T1000 (cell line): Measurements from ENCODE around the gene AUTS2.

Source experiments
- DNase-seq: peaks from one replicate; lab custom pipeline; 2025; ENCODE audit warnings: mixed read lengths; lab: John Stamatoyannopoulos, UW

Gene AUTS2

DNA sequence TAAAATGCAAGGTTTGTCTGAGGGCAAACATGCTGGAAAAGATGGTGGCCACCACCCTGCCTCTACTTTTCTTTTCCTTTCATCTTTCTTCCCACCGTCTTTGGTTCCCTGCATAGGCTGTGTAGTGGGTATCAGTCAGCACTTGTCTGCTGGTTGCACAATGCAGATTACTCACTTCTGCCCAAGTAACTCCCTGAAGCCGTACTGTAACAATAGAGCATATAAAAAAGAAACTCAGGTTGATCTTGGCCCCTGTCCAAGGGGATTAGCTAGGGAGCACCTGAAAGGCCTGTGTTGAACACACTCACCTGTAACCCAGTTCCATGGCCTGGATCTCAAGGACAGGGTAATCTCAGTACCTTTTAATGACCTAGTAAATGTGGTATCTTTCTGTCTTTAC, 1000.7 kb downstream of the AUTS2 start:
- DNase-seq: no peak

DNA sequence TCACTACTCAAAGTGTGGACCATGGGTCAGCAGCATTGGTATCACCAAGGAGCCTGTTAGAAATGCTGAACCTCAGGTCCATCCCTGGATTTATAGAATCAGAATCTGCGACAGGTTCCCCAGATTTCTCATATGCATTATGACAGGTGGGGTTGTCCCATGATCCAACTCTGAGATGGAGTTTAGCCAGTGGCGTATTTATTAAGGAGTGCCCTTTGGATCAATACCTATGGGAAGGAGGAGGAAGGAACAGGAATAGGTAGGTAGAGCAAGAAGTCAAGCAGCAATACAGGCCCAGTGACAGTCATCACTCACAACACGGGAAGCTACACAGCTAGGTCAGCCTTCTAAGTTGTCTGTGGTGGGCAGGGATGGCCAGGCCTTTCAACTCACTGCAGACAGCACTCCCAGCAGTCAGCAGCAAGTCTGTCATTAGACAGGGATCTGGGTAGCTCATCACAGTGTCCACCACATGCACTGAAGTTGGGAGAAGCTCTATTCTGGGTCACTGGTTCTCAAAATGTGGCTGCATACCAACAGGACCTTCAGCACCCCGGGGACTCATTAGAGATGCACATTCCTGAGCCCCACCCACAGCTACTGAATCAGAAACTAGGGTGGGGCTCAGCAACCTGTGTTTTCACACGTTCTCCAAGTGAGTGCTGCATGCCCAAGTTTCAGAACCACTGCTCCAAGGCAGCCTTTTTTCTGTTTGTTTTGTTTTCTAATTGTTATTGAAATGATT, 1001.3 kb downstream of the AUTS2 start:
- no peak for DNase-seq

DNA sequence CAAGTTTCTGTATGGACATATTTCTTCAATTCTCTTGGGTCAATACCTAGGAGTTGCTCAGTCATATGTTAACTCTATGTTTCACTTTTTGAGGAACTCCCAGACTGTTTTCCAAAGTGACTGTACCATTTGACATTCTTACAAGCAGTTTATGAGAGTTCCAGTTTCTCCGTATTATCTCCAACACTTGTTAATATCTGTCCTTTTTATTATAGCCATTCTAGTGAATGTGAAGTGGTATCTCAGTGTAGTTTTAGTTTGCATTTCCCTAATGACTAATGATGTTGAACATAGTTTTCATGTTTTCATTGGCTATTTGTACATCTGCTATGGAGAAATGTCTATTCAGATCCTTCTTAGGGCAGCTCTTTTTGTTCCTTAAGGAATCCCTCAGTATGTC, 1002.7 kb downstream of the AUTS2 start:
- DNase-seq: no peak

DNA sequence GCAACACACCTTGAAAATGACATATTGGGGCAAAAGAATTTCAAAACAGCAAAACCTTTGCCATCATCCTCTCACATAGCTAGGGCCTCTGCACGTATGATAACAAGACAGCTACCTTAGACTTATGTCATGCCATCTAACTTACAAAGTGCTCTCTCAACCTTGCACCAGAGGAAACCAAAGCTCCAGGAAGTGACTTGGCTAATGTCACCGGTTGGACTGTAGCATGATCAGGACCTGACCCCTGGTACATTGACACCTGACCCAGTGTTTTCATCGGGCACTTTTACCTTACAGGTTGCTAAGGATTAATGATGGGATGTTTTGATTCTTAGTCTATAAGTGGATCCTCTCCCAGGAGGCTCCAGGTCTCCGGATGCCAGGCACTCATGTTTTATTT, 1003.8 kb downstream of the AUTS2 start:
- no peak for DNase-seq

DNA sequence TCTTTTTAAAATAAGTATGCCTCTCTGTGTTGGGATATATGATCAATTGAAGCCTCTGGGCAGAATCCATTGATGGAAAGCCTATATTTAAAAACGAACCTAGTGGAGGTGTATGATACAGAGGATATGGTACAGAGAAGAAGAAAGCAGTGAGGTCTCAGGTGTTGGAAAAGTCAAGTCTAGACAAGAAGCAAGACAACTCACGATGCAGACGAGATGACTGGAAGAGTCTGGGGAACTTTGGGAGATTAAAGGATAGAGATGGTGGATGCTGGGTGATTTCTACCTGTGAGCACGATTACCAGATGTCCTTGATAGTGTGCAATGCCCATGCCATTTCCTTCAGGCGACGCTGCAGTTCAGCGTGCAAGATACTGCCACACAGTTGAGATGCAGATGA, 1009.0 kb downstream of the AUTS2 start:
- no peak for DNase-seq

DNA sequence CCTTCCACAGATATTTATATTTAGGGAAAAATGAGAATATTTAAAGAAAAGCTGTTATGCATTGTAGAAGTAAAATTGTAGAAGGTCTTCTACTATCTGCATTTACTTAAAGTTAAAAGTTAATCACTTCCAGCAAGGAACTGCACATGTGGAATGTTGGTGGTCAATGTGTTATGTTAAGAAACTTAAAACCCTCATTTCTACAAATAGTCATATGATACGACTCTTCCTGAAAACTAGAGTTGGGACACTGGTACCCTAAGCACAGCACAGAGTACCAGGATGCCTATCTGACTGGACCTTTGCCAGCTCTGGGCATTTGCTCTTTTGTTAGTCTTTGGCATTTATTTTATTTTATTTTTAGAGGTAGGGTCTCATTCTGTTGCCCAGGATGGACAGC, 1009.5 kb downstream of the AUTS2 start:
- no peak for DNase-seq

DNA sequence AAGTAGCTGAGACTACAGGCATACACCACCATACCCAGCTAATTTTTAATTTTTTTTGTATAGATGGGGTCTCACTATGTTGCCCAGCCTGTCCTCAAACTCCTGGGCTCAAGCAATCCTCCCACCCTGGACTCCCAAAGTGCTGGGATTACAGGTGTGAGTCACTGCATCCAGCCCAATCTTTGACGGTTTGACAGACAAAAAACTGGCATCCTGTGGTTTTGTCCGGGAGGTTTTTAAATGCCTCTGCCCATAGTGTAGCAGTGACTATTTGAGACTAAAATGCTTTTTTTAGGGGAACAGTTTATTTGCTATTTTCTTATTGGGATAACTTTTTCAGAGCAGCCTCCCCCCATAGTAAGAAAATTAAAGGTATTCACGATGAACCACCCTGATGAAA, 1010.0 kb downstream of the AUTS2 start:
- no peak for DNase-seq

DNA sequence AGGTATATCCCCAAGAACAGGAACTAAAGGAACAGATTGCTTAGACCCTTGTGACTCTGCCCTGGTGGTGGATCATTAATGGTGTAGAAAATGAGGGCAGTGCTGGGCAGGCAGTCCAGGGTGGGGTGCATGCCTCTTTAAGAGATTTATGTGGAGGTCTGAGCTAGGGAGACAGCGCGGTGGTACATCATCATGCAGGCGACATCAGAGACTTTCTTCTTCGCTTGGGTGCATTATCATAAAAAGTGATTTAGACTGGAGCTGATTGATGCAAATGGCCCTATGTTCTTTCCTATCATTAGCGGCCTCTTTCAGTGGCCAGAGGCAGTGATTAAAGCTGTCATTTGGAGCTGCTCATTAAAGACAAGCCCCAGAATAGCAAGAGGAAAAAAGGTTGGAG, 1014.5 kb downstream of the AUTS2 start:
- DNase-seq: no peak

DNA sequence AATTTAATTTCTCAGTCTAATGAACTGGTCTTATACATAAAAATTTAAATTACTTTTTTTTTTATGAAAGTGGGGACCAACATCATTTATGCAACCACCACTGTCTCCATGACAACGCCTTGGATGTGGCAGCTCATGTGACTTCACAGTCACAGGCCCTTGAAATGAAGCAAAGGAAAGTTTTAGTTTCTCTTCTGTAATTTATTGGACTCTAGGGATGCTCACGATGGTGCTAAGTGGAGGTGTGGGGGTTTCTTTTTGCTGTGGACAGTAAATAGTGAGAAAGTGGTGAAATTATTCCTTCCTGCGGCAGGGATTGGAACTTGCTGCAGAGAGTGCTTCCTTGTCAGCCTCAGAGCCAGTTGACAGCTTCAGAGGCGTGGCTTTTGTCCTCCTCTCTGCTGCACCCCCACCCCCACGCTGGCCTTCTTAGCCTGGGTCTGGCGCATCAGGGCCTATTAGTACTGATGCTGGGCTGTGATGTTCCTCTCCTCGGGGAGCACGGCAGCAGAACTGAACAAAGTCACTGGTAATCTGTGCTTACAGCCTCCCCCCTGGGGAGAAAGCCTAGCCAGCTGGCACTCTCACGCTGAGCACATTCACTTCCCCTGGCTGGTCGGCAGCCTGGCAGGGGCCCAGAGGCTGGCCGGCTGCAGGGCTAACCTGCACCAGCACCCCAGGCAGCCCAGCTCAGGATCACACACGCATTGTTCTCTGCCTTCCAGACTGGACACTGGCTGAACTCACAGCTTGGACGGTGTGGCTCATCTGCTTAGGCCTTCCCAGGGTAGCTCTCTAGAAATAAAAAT, 1016.2 kb downstream of the AUTS2 start:
- DNase-seq: peak; percentile 10

DNA sequence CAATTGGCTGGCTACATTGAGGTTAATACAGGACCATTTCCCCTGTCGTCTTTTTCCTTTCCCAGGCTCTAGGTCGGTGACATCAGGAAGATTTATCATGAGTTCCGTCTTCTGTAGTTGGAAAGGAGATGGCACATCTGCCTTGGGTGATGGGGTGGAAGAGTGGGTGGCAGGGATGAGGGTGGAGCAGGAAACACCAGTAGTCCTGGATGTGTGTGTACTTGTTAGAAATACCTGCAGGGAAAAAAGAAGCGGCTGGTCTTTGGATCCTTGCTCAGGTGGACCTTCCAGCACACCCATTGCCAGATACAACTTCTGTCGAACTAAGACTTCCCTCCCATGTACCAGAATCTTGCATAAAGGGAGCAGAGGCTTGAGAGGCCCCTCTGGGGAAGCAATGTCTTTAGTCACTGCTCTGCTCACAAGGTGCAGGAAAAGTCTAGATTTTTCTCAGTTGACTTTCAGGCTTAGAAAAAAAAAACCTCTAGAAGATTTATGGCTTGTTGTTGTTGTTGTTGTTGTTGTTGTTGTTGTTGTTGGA, 1016.9 kb downstream of the AUTS2 start:
- no peak for DNase-seq

DNA sequence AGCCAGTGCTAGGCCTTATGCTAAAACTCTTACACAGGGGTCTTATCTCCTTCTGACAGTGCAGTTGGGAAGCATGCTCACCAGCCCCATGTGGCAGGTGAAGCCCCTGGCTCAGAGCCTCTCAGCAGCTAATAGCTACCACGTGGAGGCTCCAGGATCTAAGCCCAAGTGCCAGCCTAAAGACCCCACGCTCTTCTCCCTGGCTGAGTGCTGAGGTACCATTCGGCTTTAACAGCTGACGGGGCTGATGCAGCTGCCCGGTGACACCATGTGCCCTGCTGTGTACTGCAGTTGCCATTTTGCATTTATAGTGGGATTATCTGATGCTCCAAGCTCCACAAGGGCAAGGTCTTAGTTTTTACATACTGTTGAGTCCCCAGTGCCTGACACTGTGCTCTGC, 1017.9 kb downstream of the AUTS2 start:
- no peak for DNase-seq

DNA sequence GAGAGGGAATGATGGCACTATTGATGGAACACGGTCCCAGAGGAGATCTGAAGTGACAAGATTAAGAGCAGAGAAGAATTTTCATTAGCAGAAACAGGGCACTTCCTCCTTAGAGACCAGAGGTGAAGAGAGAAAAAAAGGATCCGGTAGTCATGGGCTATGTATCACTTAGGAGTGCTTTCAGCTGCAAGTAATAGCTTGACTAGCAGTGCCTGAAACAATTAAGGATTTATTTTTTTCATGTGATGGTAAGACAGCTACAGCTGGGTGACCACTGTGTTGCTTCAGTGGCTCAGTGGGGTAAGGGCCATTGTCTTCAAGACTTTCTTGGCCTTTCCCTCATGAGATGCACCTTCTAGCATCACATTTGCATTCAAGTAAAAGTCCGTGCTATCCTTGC, 1018.5 kb downstream of the AUTS2 start:
- no peak for DNase-seq

DNA sequence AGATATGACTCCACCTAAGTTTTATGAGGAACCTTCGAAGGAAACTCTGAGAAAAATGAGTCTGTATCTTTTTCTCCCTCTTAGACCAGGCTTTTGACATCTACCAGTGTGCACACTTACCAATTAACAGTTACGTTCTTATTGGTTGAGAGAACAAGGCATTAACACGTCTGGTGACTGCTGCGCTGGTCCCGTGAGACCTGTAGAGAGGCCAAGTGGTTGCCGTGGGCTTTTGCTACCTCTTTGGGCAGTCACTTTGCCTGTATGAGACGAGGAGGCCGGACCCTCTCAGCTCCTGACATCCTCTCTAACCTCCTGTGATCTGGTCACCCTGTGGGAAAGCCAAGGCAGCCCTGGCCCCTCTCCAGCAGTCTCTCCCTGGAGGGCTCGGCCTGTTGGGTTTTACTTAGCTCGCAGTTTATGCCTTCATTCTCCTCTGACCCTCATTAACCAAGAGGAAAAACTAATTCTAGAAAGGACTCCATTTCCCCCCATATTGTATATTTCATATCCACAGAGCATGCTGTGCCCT, 1019.8 kb downstream of the AUTS2 start:
- no peak for DNase-seq

DNA sequence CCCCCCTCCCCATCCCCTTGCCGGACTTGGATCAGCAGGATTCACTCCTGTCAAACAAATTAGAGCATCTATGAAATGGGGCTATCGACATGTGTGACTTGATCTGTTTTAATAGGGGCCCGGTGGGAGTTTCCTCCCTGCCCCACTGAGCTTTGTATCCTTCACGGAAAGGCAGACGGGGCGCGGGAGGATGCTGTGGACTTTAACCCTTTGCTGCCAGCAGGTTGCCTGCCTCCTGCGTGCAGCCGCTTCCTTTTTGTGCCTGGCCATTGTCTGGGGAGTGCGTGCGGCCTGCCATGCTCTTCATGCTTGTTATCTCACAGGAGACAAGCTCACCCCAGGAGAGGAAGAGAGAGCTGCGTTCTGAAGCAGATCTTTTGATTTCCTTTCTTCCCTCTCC, 1020.9 kb downstream of the AUTS2 start:
- no peak for DNase-seq

DNA sequence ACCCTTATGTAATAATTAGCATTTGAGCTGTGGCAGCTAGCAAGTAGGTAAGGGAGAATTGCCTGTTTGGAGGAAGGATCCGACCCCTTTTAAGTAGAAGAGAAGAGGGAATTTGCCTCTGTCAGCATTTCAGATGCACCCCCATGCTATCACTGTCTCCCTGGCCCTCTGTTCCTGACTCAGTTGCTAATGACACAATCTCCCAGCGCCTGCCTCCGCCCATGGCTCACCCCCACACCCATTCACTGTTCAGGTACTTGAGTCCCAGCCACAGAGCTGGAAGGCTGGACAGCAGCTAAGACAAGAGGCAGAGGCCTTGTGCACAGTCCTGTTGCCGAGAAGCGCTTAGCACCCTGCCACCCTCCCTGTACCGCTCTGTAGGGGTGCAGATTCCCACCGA, 1021.4 kb downstream of the AUTS2 start:
- DNase-seq: no peak

DNA sequence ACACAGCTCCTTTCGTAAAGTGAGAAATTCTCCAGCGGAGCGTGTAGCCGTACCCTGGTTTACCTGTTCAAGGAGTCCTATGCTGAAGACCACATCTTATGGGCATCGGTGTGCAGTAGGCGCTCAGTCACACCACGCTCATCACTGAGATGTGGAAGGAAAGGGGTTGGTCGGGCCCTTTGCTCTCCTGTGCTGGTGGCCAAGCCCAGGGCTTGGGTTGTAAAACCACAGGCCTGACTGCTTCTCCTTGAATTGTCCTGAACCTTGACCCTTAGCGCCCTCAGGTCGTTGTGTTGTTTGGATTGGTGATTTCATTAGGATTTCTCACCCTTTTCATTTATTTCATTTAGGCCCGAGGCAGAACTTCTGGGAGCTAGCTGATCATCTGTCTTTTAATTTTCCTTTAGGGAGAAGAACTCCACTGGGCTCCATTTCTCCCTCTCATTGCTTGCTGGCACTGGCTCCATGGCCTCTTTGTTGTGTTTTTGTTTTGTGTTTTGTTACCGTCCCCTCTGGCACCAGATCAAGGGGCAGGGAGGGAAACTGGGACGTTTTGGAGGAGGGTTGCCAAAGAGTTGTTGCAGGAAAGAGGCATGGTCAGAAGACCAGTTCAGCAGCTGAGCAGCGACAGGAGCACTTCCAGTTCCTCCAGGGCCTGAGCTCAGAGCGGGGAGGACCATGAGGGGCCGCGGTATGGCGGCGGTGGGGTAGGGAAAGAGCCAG, 1022.2 kb downstream of the AUTS2 start:
- DNase-seq: no peak

DNA sequence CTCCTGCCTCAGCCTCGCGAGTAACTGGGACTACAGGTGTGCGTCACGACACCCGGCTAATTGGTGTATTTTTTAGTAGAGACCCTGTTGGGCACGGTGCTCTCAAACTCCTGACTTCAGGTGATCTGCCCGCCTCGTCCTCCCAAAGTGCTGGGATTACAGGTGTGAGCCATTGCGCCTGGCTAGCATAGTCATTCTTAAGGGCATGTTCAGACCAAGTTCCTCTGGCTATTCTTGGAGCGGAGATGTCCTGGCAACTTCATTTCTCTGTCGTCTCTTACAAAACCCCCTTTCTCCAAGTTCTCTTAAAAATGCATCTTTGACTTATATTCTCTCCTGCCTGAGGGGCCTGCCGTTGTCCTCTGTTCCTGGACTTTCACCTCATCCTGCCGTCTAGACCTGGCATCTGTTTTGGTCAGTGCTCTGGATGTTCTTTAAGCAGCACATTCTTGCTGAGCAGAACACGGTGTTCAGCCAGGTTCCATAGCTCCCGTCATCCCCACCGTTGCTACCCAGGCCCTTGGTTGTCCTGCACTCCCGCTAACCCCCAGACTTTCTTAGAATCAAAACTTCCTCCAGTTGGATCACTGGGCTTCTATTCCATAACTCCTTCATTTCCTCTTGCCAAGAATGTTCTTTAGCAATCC, 1023.8 kb downstream of the AUTS2 start:
- no peak for DNase-seq

DNA sequence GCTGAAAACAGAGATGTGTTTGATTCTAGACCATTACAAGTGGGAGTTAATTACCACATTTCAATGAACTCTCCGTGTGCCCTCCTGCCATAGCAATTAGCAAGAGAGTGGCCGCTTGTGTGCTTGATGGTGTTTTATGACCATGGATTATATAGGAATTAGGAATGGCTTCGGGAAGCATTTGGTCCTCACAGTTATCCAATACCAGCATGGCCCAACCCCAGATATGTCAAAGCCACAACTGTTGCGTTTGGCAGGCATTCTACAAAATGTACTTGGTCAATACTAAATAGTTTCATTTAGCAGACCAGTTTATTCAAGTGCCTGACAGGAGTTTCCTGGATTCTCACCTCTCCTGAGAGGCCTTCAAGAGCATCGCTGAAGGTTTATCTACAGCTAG, 1024.7 kb downstream of the AUTS2 start:
- DNase-seq: no peak

DNA sequence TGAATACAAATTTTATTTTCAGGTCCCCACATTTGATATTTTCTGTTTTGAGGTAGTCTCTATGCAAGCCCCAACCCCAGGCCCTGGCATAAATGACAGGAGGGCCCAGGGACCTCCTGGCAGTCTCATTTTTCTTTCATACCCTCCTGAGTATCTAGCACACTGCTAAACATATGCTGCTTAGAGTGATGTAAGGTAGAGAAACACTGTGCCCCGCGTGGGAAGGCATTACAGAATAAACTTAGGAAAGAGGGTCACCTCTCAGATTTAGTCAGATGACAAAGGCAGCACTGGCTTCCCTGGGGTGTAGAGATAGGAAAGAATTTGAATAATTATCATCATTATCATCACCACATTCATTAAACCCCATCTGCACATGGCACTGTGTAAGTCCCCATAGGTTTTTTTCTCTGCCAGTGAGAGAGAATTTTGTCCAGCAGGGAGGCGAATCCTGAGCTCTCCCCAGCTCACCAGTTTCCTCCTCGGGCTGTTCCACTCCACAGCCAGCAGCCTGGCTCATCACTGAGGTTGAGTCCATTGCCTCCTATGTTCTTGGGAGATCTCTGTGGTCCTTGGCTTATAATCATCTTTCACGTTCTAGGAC, 1026.3 kb downstream of the AUTS2 start:
- DNase-seq: no peak

DNA sequence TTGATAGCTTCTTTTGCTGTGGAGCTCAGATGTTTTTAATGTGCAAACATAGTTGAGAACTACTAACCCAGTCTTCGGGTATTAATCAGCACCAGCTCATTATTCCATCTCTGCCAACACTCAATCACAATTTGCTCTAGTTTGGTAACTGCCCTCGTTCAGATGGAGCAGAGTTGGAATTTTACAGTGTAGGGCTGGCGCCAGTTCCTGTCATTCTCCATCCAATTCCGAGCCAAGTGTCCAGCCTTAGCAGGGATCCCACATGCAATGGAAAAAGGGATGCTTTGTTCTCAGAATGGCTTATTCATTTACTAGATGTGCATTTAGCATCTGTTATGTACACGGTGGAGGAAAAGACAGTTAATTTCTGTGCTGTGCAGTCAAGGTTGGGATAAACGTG, 1029.2 kb downstream of the AUTS2 start:
- DNase-seq: no peak

DNA sequence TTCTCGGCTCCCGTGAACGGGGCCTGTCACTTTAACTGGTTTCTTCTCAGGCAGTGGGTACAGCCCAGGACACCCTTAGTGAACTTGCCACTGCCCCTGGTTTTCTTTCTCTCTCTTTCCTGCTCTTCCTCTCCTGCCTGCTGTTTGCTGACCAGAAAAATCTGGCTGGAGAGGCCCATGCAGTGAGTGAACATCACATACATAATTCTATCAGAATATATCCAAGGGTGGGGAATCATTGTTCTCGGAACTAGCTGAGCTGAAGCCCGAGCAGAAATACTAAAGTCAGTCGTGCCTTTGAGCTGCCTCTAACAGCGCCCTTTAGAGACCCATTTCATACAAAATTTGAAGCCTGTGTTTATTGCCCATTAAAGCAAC, 1032.2 kb downstream of the AUTS2 start:
- no peak for DNase-seq
